ENCODE results near the gene FAM120C. TPM values are rescaled to one million over a fixed set of nuclear protein-coding genes. Genes with fewer than 3 reads are reported as not detected.

Gene FAM120C
- total and polyA plus RNA-seq, 8 donors = 7.4 to 12.3 (median 10.8) TPM

GRCh38 chrX:54166915-54167314 lies 16.1 kb downstream of the FAM120C start:
- intact Hi-C loops (cut with DNase I) = no loop called here
- no peak overlapping the region for H3K27ac ChIP-seq

GRCh38 chrX:54157561-54157960 lies 25.5 kb downstream of the FAM120C start:
- Histone ChIP-seq H3K36me3 (no peaks in the 10 kb centered on the region), H3K27me3 (no peaks in the 10 kb centered on the region), H3K4me3 (no peak overlapping the region), H3K9me3 (no peaks in the 10 kb centered on the region), H3K4me1 (no peaks in the 10 kb centered on the region), H3K27ac (no peak overlapping the region)
- ATAC-seq = no peak
- no peak for DNase-seq
- intact Hi-C loops (cut with DNase I) = no loop called here
- TF ChIP-seq, protein P1, sequence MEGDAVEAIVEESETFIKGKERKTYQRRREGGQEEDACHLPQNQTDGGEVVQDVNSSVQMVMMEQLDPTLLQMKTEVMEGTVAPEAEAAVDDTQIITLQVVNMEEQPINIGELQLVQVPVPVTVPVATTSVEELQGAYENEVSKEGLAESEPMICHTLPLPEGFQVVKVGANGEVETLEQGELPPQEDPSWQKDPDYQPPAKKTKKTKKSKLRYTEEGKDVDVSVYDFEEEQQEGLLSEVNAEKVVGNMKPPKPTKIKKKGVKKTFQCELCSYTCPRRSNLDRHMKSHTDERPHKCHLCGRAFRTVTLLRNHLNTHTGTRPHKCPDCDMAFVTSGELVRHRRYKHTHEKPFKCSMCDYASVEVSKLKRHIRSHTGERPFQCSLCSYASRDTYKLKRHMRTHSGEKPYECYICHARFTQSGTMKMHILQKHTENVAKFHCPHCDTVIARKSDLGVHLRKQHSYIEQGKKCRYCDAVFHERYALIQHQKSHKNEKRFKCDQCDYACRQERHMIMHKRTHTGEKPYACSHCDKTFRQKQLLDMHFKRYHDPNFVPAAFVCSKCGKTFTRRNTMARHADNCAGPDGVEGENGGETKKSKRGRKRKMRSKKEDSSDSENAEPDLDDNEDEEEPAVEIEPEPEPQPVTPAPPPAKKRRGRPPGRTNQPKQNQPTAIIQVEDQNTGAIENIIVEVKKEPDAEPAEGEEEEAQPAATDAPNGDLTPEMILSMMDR (IDR thresholded peaks at IDR 0.05) = no peak

More at GRCh38 chrX:54166915-54167314, 16.1 kb downstream of the FAM120C start:
- TF ChIP-seq, protein P1 (IDR thresholded peaks at IDR 0.05) = no peak
- DNase-seq (no peak), ATAC-seq (no peak)
- Histone ChIP-seq H3K4me3 (no peak overlapping the region), H3K27me3 (no peaks in the 10 kb centered on the region), H3K9me3 (no peaks in the 10 kb centered on the region), H3K36me3 (no peaks in the 10 kb centered on the region), H3K4me1 (no peaks in the 10 kb centered on the region)

- Histone ChIP-seq H3K4me1 (no peaks in the 10 kb centered on the region), H3K27ac (no peak overlapping the region), H3K4me3 (no peak overlapping the region), H3K36me3 (peaks cover 0 to 31% of the 10 kb centered on the region in 2 donors), H3K9me3 (no peaks in the 10 kb centered on the region), H3K27me3 (no peaks in the 10 kb centered on the region)
- DNase-seq (no peak), ATAC-seq (no peak)
- TF ChIP-seq, protein P1 (IDR thresholded peaks at IDR 0.05) = no peak
- intact Hi-C loops (cut with DNase I) = no loop called here
Measured at GRCh38 chrX:54134269-54134668, 48.8 kb downstream of the FAM120C start.

GRCh38 chrX:54116391-54116790 lies 66.7 kb downstream of the FAM120C start:
- no peaks in the 10 kb centered on the region for H3K36me3 ChIP-seq

DNA sequence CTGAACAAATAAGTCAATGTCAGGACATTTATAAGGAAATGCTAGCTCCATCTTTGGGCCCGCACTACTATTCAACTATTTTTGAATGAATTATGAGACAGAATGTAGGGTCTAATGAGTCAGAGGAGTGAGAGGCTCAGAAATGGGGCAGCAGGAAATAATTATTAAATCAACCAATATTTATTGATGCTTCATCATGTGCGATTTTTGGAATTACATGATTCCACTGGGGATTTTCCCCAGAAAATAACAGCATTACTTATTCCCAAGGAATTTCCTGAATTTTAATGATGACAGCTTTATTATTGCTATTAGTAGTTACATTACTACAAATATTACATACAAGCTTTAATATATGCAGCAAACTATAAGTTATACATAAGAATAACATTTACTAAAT lies 89.5 kb downstream of the FAM120C start:
- TF ChIP-seq, protein P1 (IDR thresholded peaks at IDR 0.05) = no peak
- DNase-seq (no peak), ATAC-seq (no peak)
- no peak overlapping the region for H3K27ac ChIP-seq
- H3K36me3 ChIP-seq = no peaks in the 10 kb centered on the region
- H3K4me3 ChIP-seq = no peak overlapping the region
- no peaks in the 10 kb centered on the region for H3K27me3 ChIP-seq
- no peaks in the 10 kb centered on the region for H3K4me1 ChIP-seq
- intact Hi-C loops (cut with DNase I) = no loop called here
- H3K9me3 ChIP-seq = no peaks in the 10 kb centered on the region

More at GRCh38 chrX:54116391-54116790, 66.7 kb downstream of the FAM120C start:
- no peaks in the 10 kb centered on the region for H3K9me3 ChIP-seq
- DNase-seq = no peak
- TF ChIP-seq, protein P1 (IDR thresholded peaks at IDR 0.05) = no peak
- no peak overlapping the region for H3K27ac ChIP-seq
- H3K27me3 ChIP-seq = no peaks in the 10 kb centered on the region
- H3K4me3 ChIP-seq = no peak overlapping the region
- intact Hi-C loops (cut with DNase I) = no loop called here
- no peak for ATAC-seq
- no peaks in the 10 kb centered on the region for H3K4me1 ChIP-seq

Measured in left lung (tissue), 10 donors.